NCI-H446 treated with DMSO at 0.1 percent for 48 hours (cell line): ENCODE data around the gene MAP4K2.
A peak's percentile ranks its signal among the peaks of the same experiment; 100 is the strongest.
"Not testable (repeated sequence)": the region's sequence is repeated elsewhere in the genome, so short reads cannot be mapped to it uniquely, and the experiment has no call there.

Experiments used
- DNase-seq: peaks from one replicate; lab custom pipeline; 2025; lab: John Stamatoyannopoulos, UW

The MAP4K2 gene

GRCh38 chr11:64803158-64803845 is at the start of gene MAP4K2:
MAP4K2 (minus strand) TSS chr11:64803214; CDS start chr11:64803149, 65 bp downstream.
- DNase-seq: peak; percentile 51

GRCh38 chr11:64851831-64852351 is 48.9 kb upstream of the MAP4K2 start:
- no peak for DNase-seq

GRCh38 chr11:64850979-64851567 is 48.1 kb upstream of the MAP4K2 start:
- no peak for DNase-seq

GRCh38 chr11:64849598-64850356 is 46.8 kb upstream of the MAP4K2 start:
- peak; percentile 90 for DNase-seq

GRCh38 chr11:64848826-64849597 is 46.0 kb upstream of the MAP4K2 start:
- peak; percentile 31 for DNase-seq

GRCh38 chr11:64848214-64848825 is 45.3 kb upstream of the MAP4K2 start:
- DNase-seq: no peak

- peak; percentile 80 for DNase-seq
Observed at GRCh38 chr11:64846998-64847666, 44.1 kb upstream of the MAP4K2 start.

GRCh38 chr11:64845776-64846129 is 42.7 kb upstream of the MAP4K2 start:
- DNase-seq: not testable (repeated sequence)

- DNase-seq: no peak
Observed at GRCh38 chr11:64845129-64845775, 42.2 kb upstream of the MAP4K2 start.

- no peak for DNase-seq
Observed at GRCh38 chr11:64844330-64845128, 41.5 kb upstream of the MAP4K2 start, which contains the start of gene CDC42BPG. CDC42BPG (minus strand) TSS chr11:64844653; CDS start chr11:64844569, 84 bp downstream.

- DNase-seq: no peak
Observed at GRCh38 chr11:64843686-64844329, 40.8 kb upstream of the MAP4K2 start.

- DNase-seq: no peak
Observed at GRCh38 chr11:64842851-64843685, 40.1 kb upstream of the MAP4K2 start.

- DNase-seq: no peak
Observed at GRCh38 chr11:64842366-64842759, 39.3 kb upstream of the MAP4K2 start.

- DNase-seq: no peak
Observed at GRCh38 chr11:64841592-64842365, 38.8 kb upstream of the MAP4K2 start.

GRCh38 chr11:64839887-64840782 is 37.1 kb upstream of the MAP4K2 start:
- DNase-seq: no peak

GRCh38 chr11:64839335-64839734 is 36.3 kb upstream of the MAP4K2 start:
- no peak for DNase-seq
